ENCODE measurements around the gene POM121. TPM values are rescaled to one million over a fixed set of nuclear protein-coding genes. Genes with fewer than 3 reads are reported as not detected.
"Not testable (repeated sequence)": the region's sequence is repeated elsewhere in the genome, so short reads cannot be mapped to it uniquely, and the experiment has no call there.

POM121 gene
- total RNA-seq, 1 experiment from 2014 or later: 2.7 TPM

DNA sequence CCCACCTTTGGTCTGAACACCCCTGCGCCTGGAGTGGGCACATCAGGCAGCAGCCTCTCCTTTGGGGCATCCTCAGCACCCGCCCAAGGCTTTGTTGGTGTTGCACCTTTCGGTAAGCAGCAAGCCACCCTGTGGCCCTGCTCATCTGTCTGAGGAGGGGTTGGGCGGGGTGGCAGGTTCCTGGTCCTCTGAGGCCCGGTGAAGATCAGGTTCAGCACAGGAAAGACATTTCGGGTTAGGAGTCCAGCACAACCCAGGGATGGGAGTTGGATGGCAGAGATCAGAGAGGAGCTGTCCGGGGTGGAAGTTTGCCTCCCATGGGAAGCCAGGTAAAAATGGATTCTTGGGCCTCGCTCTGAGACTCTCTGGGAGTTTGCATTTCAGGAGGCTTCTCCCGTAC is 20.7 kb downstream of the POM121 start:
- DNase-seq (ENCODE audit: low read depth); in situ Hi-C loops (cut with HindIII; ENCODE audit: low pct_unique_long_range_greater_than_20kb, low sequenced_read_pairs): not testable (repeated sequence)

DNA sequence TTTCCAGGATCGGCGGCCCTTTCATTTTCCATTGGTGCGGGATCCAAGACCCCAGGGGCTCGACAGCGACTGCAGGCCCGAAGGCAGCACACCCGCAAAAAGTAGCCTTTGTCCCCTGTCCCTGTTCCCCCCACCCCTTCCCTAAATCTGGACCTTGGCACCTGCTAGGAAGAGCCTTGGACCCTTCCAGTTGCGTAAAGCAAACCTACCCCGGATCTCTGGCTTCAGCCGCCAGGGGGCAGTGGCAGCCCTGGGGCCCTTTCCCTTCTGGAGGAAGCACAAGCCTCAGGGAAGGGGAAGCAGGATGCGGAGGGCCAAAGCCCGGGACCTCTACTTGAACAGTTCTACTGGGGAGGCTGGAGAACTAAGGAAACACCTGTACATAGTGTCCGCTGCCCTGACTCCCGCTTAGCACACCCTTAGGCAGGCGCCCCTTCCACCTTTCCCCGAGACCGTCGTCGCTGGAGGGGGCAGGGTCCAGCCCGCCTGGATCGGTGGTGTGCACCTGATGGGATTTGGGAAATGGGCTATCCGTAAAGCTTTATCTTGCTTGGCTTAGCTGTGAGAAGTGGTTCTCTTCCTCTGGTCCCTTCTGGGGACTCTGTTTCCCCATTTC is 21.3 kb downstream of the POM121 start:
- DNase-seq (ENCODE audit: low read depth); in situ Hi-C loops (cut with HindIII; ENCODE audit: low pct_unique_long_range_greater_than_20kb, low sequenced_read_pairs): not testable (repeated sequence)

DNA sequence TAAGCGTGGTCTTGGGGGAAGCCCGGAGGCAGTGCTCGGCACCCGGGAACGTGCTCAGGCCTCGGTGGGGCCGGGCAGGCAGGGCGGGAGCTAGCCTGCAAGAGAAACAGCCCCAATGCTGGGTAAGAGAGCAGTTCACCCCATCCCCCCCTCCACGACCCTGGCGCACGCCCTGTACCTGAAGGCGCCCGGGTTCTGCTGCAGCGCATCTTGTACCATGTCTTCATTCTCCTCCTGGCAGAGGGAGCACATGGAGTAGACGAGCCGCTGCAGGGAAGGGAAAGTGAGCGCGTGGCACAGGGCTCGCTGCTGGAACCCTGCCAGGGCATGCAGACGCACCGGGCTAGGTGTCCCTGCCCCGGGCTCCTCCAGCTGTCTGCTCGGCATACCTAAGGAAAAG is 23.8 kb downstream of the POM121 start:
- DNase-seq (ENCODE audit: low read depth); in situ Hi-C loops (cut with HindIII; ENCODE audit: low pct_unique_long_range_greater_than_20kb, low sequenced_read_pairs): not testable (repeated sequence)

DNA sequence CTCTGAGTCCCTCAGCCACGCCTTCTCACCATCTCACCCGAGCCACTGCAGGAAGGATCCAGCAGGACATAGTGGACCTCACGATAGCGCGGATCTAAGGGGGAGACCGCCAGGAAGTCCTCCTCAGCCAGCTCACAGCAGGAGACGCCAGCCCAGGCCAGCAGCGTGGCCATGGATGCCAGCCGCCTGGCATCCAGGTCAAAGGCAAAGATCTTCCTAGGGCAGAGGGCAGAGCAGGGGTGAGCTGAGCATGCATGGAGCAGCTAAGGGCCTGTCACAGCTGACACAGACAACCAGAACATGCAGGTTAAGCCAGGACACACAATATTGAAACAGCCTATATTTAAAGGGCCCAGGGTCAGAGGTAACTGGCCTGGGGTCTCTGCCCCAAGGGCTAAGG is 24.4 kb downstream of the POM121 start:
- DNase-seq (ENCODE audit: low read depth); in situ Hi-C loops (cut with HindIII; ENCODE audit: low pct_unique_long_range_greater_than_20kb, low sequenced_read_pairs): not testable (repeated sequence)

DNA sequence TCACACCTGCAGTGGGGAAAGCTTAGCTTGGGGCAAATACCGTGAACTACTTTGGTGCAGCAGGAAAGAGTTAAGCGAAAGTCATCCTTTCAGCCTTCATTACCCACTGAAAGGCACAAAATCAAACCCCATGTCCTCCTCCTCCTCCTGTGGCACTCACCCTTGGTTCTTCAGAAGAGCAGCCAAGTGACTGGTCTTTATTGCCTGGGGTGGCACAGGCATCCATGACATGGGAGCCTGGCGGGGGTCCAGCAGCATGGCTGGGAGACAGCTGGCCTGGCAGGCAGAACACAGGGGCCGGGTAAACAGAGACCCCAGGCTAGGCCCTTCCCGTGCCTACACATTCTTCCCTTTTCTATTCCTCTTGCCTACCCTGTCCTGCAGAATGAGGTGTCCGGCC is 24.8 kb downstream of the POM121 start:
- in situ Hi-C loops (cut with HindIII; ENCODE audit: low pct_unique_long_range_greater_than_20kb, low sequenced_read_pairs); DNase-seq (ENCODE audit: low read depth): not testable (repeated sequence)

DNA sequence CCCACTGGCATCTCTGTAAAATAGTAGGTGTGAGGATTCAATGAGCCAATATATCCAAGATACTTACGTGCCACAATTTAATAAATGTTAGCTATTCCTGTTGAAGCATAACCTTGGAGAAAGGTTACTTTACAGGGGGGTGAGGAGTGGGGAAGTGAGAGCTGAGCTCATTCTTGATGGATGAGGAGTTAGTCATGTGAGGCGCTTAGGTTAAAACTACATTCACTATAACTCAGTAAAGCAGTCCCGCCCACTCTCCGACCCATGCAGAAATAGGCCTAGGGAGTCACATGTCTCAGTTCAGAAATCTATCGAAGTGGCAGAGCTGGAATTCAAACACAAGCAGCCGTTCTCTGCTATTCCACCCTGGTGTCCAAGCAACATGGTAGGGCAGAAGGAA is 25.5 kb downstream of the POM121 start:
- in situ Hi-C loops (cut with HindIII; ENCODE audit: low pct_unique_long_range_greater_than_20kb, low sequenced_read_pairs): not testable (repeated sequence)

DNA sequence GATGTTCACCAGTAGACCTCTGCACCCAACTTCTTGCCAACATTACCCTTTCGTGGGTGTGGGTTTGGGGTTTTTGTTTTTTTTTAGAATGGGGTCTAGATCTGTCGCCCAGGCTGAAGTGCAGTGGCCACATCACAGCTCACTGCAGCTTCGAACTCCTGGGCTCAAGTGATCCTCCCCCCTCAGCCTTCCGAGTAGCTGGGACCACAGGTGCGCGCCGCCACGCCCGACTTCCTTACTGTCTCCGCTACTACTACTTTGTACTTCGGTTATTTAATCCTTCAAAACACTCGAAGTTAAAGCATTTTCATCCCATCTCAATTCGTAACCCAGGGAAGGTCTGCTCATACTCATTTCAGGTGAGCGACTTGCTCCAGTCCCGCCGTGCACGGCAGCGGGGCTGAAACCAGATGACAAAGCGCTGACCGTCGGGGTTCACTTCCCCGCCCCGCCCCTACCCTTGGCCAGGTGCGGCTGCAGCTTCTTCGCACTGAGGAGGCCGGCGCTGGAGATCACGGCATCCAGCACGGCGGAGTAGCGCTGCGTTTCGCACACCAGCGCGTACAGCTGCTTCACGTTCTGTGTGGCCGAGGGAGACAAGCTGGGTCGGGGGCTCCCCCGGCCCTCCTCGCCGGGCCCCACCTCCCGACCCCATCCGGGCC is 29.1 kb downstream of the POM121 start:
- DNase-seq (ENCODE audit: low read depth); in situ Hi-C loops (cut with HindIII; ENCODE audit: low pct_unique_long_range_greater_than_20kb, low sequenced_read_pairs): not testable (repeated sequence)

More for the DNA sequence above, 25.5 kb downstream of the POM121 start:
- DNase-seq (ENCODE audit: low read depth): not testable (repeated sequence)

DNA sequence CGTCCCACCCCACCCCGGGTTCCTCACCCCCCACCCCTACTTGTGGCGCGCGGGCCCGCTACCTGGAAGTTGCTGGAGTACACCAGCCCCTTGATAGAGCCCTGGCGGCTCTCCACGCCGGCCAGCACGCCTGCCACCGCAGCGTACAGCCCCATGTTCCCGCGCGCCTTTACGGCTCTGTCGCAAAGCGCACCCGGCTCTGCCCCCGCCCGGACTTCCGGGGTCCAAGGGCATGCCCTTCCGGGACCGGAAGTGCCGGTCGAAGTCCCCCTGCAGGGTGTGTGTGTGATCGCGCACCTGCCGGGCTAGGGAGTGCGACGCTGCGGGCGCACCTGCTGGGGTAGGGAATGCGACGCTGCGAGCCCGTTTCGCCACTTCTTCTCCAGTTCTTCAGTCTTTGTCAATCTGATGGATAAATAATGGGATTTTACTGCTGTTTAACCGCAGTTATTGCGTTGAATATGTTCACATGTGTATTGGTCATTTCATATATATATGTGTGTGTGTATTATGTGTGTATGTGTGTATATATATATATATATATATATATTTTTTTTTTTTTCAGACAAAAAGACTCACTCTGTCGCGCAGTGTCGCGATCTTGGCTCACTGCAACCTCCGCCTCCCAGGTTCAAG is 29.8 kb downstream of the POM121 start:
- in situ Hi-C loops (cut with HindIII; ENCODE audit: low pct_unique_long_range_greater_than_20kb, low sequenced_read_pairs); DNase-seq (ENCODE audit: low read depth): not testable (repeated sequence)

DNA sequence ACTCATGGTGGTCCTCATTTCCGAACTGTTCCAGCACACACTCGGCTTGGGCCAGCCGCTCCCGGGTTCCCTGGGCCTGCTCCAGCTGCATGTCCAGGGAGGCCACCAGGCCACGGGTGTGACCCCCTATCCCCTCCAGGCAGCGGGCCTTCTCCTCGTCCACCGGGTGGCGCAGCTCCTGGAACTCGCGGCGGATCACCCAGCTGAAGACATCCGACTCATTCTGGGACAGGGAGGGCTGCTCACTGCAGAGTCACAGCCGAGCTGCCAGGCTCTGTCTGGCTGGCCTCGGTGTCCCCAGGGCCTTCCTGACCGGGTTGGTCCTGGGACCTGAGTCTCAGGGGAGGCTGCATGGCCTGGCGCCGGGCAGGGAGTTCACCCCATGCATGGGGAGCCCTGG is 35.1 kb downstream of the POM121 start:
- DNase-seq (ENCODE audit: low read depth); in situ Hi-C loops (cut with HindIII; ENCODE audit: low pct_unique_long_range_greater_than_20kb, low sequenced_read_pairs): not testable (repeated sequence)

DNA sequence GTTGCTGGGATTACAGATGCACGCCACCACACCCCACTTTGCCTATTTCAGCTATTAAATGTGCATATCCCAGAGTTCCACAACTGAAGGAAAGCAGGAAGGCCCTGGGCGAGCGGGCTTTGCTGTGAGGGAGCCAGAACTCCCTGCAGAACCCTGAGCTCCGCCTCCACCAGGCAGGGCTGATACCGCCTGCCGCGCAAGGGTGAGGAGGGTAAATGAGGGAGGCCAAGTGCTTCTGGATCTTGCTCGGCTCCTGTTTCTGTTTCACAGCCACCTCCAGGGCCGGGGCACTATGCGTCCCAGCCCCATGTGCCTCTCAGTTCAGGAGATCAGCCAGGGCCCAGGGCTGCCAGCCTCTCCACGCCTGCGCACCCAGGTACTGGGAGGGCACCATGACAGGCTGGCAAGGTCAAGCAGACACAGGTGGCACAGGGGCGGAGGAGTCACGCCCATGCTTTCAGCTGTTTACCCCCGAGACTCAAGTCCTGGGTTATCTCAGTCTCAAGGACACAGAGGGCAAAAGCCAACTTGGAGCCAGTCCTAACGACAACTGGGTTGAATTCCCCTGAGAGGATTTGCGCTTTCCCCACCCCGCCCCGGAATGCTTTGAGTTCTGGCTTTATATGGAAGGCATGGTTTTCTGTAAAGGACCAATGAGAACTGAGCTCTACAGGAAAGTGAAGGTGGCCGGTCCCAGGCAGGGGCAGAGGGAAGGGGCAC is 35.9 kb downstream of the POM121 start:
- DNase-seq (ENCODE audit: low read depth); in situ Hi-C loops (cut with HindIII; ENCODE audit: low pct_unique_long_range_greater_than_20kb, low sequenced_read_pairs): not testable (repeated sequence)

DNA sequence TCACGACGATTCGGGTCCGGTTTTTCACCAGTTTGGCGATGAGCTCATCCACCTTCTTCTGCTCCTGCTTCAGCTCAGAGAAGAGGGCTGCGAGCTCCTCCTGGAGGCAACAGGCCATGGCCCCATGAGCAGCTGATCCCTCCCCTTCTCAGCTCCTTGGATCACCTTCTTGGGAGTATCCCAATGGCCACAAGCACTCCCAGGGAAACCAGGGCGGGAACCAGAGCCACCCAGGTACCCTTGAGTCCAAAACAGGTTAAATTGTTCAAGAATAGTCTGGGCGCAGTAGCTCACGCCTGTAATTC is 36.4 kb downstream of the POM121 start:
- in situ Hi-C loops (cut with HindIII; ENCODE audit: low pct_unique_long_range_greater_than_20kb, low sequenced_read_pairs); DNase-seq (ENCODE audit: low read depth): not testable (repeated sequence)

DNA sequence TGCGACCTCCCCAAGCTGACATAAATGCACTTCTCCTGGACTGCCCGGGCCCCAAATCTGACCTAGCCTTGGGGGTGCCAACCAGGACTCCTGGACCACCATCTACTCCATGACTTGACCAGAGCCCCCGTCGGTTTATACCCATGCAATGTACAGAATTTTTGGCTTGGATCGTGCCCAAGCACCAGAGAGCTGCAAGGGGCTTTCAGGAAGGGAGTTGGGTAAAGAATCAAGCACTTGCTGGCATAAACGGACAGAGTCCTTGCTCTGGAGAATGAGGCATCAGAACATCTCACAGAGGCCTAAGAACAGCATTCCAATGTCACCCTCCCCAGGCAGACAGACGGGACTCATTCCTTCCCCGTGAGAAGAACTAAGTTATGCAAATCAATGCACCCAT is 38.2 kb downstream of the POM121 start:
- not testable (repeated sequence) for DNase-seq (ENCODE audit: low read depth)

DNA sequence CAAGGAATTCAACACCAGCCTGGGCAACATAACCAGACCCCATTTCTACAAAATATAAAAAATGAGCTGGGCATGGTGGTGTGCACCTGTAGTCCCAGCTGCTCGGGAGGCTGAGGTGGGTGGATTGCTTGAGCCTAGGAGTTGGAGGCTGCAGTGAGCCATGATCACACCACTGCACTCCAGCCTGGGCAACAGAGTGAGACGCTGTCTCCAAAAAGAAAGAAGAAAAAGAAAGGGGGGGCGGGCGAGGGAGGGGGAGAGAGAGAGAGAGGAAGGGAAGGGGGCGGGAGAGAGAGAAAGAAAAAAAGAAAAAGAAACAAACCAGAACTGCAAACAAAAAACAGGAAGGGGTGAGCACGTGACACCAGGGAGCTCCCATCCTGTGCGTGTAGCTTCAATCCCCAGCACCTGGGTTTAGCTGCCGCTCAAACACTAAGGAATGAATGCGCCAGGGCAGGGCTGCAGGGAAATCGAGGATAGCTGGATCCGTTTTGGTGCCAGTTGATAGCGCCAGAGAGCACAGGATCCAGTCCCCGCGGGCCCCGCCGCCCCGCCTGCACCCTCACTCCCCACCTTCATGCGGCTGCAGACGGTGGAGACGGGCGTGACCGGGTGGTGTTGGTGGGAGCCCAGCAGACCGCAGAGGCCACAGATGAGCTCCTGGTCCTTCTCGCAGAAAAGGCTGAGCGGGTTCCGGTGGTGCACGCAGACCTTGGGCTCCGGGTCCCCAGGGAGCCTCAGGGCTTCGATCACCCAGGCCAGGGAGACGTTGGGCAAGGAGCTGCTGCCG is 40.5 kb downstream of the POM121 start:
- in situ Hi-C loops (cut with HindIII; ENCODE audit: low pct_unique_long_range_greater_than_20kb, low sequenced_read_pairs); DNase-seq (ENCODE audit: low read depth): not testable (repeated sequence)

More for the DNA sequence above, 38.2 kb downstream of the POM121 start:
- in situ Hi-C loops (cut with HindIII; ENCODE audit: low pct_unique_long_range_greater_than_20kb, low sequenced_read_pairs): not testable (repeated sequence)

DNA sequence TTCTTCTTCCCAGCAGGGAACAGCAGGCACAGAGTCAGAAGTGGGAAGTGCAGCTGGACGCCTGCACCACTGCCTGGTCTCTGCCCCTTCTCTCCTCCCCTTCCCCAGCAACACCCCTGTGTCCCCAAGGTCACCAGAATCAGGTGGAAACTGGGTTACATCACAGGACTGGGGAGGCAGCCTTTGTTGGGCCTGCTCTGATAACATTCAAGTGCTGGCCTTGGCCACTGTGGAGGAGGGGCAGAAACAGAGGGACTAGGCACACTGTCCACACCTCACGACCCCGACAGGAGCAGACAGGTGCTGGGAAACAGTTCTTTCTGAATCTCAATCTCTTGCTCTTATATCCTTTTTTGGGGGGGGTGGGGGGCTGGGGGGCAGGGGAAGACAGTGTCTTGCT is 42.0 kb downstream of the POM121 start:
- DNase-seq (ENCODE audit: low read depth); in situ Hi-C loops (cut with HindIII; ENCODE audit: low pct_unique_long_range_greater_than_20kb, low sequenced_read_pairs): not testable (repeated sequence)

DNA sequence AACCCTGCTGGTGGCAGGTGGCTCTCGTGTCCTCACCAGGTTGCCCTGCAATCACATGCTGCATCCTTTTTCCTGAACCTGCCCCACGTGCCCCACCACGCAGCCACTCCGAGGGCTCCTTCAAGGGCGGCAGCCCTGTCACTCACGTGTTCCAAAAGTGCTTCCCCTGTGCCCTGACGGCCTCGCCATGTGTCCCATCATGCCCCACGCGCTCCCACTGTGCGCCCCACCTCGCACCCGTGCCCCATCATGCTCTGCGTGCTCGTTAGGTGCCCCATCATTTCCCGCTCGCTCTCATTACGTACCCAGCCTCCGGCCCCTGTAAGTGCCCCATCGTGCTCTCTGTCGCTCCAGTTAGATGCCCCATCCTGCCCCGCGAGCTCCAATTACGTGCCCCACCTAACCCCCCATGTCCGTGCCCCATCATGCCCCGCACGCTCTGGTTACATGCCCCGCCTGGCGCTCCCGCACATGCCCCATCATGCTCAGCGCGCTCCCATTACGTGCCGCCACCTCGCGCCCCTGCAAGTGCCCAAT is 44.2 kb downstream of the POM121 start, which contains the start of gene TRIM74:
TRIM74 (minus strand) TSS at position 487 of the 537 bp plus-strand sequence. CDS start 3,309 bp downstream, outside the sequence.
- DNase-seq (ENCODE audit: low read depth); in situ Hi-C loops (cut with HindIII; ENCODE audit: low pct_unique_long_range_greater_than_20kb, low sequenced_read_pairs): not testable (repeated sequence)

DNA sequence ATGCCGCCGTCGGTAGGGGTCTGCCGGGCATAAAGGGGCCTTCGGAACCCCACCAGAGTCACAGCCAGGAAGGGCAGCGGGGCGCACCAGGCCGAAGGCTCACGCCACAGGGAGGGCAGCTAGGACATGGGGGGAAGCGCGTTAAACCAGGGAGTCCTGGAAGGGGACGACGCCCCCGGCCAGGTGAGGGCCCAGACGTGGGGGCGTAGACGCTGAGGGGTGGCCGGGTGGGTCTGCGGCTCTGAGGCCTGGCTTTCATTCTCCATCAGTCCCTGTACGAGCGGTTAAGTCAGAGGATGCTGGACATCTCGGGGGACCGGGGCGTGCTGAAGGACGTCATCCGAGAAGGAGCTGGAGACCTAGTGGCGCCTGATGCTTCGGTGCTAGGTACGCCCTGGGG is 44.8 kb downstream of the POM121 start:
- in situ Hi-C loops (cut with HindIII; ENCODE audit: low pct_unique_long_range_greater_than_20kb, low sequenced_read_pairs): not testable (repeated sequence)

DNA sequence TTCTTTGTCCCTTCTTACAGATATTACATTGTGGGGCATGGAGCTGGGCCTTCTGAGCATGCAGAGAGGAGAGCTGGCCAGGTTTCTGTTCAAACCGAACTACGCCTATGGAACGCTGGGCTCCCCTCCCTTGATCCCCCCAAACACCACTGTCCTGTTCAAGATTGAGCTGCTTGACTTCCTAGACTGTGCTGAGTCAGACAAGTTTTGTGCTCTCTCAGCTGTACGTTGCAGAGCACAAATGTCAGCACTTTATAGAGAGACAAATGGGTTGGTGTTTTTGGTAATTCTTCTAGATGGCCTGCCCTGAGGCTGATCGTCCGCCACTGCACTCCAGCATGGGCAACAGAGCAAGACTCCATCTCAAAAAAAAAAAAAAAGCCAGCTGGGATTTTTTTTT is 46.6 kb downstream of the POM121 start:
- in situ Hi-C loops (cut with HindIII; ENCODE audit: low pct_unique_long_range_greater_than_20kb, low sequenced_read_pairs); DNase-seq (ENCODE audit: low read depth): not testable (repeated sequence)

More for the DNA sequence above, 44.8 kb downstream of the POM121 start:
- DNase-seq (ENCODE audit: low read depth): not testable (repeated sequence)

DNA sequence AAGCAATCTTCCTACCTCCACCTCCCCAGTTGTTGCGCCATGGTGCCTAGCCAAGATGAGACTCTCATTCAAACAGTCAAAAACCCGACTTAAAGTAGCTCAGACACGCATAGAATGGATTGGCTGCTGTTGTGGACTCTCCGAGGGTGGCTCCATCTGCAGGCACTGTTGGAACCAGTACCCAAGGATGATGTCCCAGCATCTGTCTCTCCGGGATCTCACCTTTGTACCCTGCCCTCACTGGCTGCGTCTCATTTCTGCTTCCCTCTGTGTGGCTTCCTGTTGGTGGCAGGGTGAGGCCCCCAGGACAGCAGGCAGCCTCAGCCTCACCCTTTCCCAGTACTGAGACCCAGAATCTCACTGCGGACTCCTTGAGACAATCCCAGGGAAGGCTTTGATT is 49.9 kb downstream of the POM121 start:
- DNase-seq (ENCODE audit: low read depth); in situ Hi-C loops (cut with HindIII; ENCODE audit: low pct_unique_long_range_greater_than_20kb, low sequenced_read_pairs): not testable (repeated sequence)

All from Caki2 (cell line).